Activated CD4-positive, alpha-beta T cell treated with anti-CD3 and anti-CD28 coated beads, Interleukin-2, Interleukin-6, amounts not matched to agents 100 ng/mL and 50 ng/mL, durations not matched to agents 16 hours and 8 hours (primary cell): ENCODE data around the gene GNG3.
"Not testable (repeated sequence)": the region's sequence is repeated elsewhere in the genome, so short reads cannot be mapped to it uniquely, and the experiment has no call there.

Experiments
- DNase-seq: peaks from one replicate; pipeline ENCODE4 v3.0.0-alpha.2; 2020

The GNG3 gene

DNA sequence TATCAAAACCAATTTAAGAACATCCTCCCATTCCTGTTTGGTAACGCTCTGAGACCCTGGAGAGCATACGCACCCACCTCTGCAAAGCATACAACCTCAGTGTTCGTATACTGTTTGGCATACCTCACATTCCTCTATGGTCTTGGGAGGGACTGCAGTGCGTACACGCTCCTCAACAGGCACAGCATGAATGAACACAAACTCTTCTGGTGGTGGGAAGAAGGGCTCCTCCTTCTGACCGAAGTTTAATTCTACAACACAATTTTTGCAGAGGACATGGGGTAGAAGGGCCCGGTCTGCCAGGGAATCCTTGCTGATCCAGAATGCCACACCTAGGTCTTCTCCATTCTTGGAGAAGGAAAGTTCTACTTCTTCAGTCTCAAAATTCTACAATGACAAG lies 14.5 kb downstream of the GNG3 start:
- no peak for DNase-seq

- no peak for DNase-seq
Measured at GRCh38 chr11:62724171-62724570, 16.7 kb downstream of the GNG3 start.

GRCh38 chr11:62725646-62726045 lies 18.2 kb downstream of the GNG3 start:
- DNase-seq = no peak

DNA sequence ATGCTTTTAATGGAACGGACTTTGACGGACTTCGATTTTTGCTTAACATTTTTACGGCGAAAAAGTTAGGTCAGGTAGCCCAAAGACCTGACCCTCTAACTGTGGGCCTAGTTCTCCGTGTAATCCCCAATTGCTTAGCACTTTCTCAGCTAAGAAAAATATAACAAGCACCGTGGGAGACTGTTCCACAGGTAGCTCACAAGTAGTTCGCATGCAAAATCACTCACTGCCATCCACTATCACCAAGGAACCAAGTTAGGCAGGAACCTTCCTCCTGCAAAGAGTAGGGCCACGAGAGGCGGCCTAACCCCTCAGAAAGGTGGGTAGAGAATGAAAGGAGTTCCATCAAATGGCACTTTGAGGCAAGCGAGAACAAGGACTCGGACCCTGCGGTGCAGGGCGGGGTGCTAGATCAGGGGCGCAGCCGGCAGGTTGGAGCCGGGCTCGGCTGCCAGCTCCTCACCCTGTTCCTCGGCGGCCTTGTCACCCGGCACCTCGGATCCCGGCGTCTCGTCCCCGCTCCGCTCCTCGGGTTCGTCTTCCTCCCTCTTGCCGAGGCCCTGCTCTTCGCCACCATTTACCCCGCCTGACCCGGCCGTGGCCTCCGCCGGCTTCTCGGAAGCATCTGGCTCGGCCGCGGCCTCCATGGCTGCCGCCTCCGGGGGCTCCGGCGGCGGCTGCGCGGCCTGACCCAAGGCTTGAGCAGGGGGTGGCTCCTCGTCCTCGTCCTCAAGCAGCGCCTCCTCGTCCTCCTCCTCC lies 18.9 kb downstream of the GNG3 start:
- DNase-seq = no peak

DNA sequence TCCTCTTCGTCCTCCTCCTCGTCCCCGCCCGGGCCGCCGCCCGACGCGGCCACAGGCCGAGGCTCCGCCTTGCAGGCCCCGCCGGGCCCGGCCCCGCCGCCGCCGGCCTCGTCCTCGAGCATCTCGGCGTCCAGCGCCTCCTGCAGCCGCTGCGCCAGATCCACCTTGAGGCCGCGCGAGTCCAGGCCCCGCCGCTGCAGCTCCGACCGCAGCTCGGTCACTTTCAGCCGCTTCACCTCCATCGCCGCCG lies 19.4 kb downstream of the GNG3 start:
- DNase-seq = no peak

GRCh38 chr11:62727165-62727871 lies 19.8 kb downstream of the GNG3 start, which contains the start of gene HNRNPUL2:
Gene HNRNPUL2 (minus strand): TSS chr11:62727457. CDS start chr11:62727156, 301 bp downstream.
- DNase-seq = peak; percentile 99

DNA sequence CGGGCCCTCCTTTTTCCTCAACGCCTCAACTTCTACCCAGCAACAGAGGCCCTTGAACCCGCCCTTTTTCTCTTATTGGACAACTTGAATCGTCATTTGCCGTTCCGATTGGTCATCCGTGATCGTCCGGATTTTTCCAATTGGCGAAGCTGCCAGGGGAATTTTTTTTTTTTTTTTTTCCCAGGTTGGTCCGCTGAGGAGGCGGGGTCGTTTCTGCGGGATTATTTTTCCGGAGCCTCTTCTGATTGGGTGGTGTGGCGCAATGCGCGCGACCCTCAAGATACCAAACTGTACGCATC lies 20.3 kb downstream of the GNG3 start:
- peak; percentile 95 for DNase-seq

- DNase-seq = peak; percentile 88
Measured at GRCh38 chr11:62728171-62728988, 20.9 kb downstream of the GNG3 start, which contains the start of gene TTC9C. Gene TTC9C (plus strand): TSS chr11:62728486. CDS start chr11:62728849, 363 bp downstream.

DNA sequence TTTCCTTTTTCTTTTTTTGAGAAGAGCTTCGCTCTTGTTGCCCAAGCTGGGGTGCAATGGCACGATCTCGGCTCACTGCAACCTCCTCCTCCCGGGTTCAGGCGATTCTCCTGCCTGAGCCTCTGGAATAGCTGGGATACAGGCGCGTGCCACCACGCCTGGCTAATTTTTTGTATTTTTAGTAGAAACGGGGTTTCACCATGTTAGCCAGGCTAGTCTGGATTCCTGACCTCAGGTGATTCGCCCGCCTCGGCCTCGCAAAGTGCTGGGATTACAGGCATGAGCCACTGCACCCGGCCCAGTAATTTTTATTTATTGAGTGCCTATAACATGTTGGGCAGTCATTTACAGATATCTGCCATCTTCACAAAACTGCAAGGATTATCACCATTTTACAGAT lies 22.6 kb downstream of the GNG3 start:
- DNase-seq = not testable (repeated sequence)

GRCh38 chr11:62732830-62733229 lies 25.4 kb downstream of the GNG3 start:
- no peak for DNase-seq

GRCh38 chr11:62737196-62737595 lies 29.7 kb downstream of the GNG3 start:
- no peak for DNase-seq

DNA sequence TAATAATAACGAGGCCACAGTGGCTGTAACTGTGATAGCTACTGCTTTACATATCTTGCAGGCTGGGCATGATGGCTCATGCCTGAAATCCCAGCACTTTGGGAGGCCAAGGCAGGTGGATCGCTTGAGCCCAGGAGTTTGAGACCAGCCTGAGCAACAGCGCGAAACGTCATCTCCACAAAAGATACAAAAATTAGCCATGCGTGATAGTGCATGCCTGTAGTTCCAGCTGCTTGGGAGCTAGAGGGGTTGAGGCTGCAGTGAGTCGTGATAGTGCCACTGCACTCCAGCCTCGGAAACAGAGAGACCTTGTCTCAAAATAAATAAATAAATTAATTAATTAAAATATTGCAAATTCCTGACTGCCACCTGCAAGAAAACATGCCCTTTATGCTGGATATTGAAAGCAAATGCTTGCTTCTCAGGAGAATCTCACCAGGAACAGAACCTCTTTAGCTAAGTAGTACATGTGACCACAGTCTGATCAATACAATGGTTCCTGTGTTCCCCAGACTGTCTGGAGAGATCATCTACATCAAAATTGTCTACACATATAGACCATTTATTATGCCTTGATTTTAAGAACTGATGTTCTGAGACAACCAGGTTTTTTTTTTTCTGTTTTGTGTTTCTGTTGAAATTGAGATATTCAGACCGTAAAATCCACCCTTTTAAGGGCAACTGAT lies 40.1 kb downstream of the GNG3 start:
- DNase-seq = no peak

DNA sequence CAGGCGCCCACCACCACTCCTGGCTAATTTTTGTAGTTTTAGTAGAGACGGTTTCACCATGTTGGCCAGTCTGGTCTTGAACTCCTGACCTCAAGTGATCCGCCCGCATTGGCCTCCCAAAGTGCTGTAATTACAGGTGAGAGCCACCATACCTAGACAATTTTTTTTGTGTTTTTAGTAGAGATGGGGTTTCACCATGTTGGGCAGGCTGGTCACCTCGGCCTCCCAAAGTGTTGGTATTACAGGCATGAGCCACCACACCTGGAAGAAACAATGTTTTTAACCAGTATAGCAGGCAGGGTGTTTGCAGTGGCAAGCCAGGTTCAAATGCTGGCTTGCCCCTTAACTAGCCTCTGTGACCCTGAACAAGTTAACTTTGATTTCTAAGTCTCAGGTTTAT lies 42.5 kb downstream of the GNG3 start:
- DNase-seq = not testable (repeated sequence)

DNA sequence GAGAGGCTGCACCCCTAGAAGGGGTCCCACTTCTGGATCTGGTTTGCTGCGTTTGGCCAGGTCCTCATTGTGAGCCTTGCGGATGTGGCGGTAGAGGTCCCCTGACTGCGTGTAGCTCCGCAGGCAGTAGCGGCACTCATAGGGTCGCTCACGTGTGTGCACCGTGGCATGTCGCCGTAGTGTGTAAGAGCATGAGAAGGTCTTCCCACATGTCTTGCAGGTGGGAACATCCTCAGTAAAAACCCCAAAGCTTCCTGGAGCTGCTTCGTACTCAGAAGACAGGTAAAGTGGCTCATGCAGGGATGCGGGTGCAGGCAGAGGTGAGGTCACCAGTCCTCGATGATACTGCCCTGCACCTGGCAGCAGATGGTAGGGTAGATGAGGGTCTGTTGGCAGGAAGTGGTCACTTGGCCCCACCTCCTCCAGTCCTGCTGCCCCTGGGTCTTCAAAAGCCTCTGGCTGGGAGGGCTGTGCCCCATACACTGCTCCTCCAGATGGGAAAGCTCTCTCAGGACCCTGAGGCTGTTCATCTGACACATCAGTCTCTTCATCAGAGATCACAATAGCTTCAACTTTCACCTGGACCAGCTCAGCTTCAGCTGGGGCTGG lies 44.8 kb downstream of the GNG3 start:
- no peak for DNase-seq

- DNase-seq = no peak
Measured at GRCh38 chr11:62752994-62753735, 45.7 kb downstream of the GNG3 start.

DNA sequence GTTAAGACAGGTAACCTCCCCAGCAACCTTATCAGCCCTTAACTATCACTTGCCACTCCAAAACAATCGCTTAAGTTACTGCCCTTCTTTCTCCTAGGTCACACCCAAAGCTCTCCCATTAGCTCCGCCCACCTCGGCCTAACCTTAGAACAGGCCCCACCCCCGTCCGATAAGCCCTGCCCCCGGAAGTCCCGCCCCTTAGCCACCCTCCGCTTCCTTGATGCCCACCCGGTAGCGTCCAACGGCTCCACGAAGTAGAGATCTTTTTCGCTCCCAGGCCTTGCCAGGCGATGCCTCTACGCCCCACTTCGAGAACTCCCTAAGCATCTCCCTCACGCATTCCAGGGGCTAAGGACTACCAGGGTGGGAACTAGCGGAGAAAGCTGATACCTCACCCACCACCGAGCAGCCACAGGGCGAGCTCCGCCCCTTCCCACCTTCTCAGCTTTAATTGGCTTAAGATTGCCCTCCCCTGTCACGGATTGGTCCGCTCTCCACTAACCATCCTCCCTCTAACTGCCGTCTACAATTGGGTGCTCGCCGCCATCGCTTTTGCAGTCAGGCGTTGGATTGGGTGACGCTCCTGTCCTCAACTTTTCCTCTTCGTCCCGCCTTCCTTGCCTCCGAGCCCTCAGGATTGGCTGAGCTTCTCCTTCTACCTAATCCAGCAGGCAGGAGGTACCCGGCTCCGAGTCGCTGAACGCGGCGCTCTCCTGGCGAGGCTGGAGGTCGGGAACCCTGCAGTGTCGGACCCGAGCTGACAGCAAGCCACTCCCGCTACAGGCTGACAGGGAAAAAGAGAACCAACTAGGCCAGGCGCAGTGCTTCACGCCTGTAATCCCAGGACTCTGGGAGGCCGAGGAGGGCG lies 46.5 kb downstream of the GNG3 start, which contains the start of gene ZBTB3:
Gene ZBTB3 (minus strand): TSS at position 425 of the 868 bp plus-strand sequence. CDS start 496 bp downstream, outside the sequence.
- peak; percentile 99 for DNase-seq

DNA sequence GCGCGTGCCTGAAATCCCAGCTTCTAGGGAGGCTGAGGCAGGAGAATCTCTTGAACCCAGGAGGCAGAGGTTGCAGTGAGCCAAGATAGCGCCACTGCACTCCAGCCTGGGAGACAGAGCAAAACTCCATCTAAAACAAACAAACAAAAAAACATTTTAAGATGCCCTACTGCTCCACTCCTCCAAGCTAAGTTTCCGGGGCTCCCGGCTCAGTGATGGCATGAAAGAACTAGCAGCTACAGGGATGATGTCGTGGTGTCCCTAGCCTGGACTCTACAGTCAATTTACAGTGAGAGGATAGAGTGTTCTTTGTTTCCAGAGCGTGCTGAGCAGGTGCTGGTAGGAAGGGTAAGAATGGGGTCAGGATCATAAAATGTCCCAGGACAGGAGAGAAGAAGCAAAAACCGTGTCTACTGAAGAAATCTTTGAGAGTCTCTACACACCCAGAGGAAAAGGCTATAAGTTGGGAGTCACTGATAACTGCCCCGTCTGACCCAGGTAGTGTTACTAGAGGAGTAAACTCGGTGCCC lies 47.7 kb downstream of the GNG3 start:
- no peak for DNase-seq

DNA sequence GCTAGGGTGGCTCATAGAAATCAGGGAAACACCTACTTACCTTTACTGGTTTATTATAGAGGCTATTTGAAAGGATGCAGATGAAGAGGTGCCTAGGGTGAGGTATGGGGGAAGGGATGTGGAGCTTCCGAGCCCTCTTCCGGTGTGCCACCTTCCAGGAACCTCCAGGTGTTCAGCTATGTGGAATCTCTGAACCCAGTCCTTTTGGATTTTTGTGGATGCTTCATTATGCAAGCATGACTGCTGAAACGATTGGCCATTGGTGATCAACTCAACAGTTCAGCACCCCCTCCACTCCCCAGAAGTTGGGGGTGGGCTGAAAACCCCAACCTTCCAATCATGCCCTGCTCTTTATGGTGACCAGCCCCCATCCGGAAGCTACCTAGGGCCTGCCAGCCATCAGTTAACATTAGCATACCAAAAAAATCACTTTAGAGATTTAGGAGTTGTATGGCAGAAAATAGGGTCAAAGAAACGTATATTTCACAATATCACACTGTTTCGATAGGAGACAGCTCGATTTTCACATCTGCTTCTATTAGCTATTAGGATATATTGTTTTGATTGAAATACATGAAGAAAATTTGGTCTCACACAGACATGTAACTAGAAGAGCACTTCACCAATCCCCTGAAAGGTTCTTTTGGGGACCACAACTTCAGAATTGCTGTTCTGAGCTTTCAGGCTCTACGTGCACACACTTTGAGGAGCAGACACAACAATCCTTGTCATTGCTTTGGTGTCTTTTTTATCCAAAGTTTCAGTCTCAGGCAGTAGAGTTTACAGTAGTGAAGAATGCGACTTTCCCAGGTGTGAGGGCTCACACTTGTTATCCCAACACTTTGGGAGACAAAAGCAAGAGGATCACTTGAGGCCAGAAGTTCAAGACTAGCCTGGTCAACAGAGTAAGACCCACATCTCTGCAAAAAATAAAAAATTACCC lies 50.6 kb downstream of the GNG3 start:
- DNase-seq = no peak
